HT1080 (cell line): ENCODE results near the gene NBPF4. TPM values are rescaled to one million over a fixed set of nuclear protein-coding genes. Genes with fewer than 3 reads are reported as not detected.
"Not testable (repeated sequence)": the region's sequence is repeated elsewhere in the genome, so short reads cannot be mapped to it uniquely, and the experiment has no call there.

Experiments
- DNase-seq: peaks from one replicate; pipeline ENCODE4 v3.0.0-alpha.2; 2015; ENCODE audit warnings: low read depth
- polyA plus RNA-seq, 2 experiments: library from polyadenylated mRNA; depleted of rRNA; stranded (reverse); fragments of >200 nt; gene quantifications; 2 replicates each; pipeline ENCODE4 v1.2.3, GENCODE V29; 2015
- total RNA-seq: library from RNA; depleted of rRNA; stranded (reverse); fragments of >200 nt; shearing (Covaris generic); gene quantifications from 2 replicates; pipeline ENCODE4 v1.2.3, GENCODE V29; 2014; rRNA removed

The NBPF4 gene, protein sequence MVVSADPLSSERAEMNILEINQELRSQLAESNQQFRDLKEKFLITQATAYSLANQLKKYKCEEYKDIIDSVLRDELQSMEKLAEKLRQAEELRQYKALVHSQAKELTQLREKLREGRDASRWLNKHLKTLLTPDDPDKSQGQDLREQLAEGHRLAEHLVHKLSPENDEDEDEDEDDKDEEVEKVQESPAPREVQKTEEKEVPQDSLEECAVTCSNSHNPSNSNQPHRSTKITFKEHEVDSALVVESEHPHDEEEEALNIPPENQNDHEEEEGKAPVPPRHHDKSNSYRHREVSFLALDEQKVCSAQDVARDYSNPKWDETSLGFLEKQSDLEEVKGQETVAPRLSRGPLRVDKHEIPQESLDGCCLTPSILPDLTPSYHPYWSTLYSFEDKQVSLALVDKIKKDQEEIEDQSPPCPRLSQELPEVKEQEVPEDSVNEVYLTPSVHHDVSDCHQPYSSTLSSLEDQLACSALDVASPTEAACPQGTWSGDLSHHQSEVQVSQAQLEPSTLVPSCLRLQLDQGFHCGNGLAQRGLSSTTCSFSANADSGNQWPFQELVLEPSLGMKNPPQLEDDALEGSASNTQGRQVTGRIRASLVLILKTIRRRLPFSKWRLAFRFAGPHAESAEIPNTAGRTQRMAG
- total RNA-seq, result not detected in 2 replicates
- not detected in 2 replicates for polyA plus RNA-seq (2015; cell fraction: cytosol; rRNA removed)
- polyA plus RNA-seq (2015; cell fraction: nucleus; rRNA removed), result not detected in 2 replicates

DNA sequence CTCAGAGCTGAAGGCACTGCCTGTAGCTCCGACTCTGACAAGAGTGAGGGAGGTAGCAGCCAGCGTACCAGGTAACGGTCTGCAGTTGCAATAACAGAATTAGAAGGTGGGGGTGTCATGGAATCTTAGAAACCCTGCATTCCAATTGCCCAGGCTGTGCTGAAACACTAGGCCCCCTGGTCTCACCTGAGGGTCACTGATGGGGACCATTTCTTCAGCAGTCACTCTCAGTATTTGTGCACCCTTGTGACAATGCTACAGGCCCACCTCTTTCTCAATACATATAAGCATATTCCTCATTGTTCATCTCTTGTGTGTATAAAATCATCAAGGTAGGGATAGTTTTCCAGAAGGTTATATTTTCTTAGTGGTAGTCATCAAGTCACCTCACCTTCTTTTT is at the start of gene NBPF4:
TSS of gene NBPF4 (minus strand) at position 101 of the 400 bp plus-strand sequence. CDS start 315 bp downstream, outside the sequence.
- DNase-seq, result not testable (repeated sequence)

DNA sequence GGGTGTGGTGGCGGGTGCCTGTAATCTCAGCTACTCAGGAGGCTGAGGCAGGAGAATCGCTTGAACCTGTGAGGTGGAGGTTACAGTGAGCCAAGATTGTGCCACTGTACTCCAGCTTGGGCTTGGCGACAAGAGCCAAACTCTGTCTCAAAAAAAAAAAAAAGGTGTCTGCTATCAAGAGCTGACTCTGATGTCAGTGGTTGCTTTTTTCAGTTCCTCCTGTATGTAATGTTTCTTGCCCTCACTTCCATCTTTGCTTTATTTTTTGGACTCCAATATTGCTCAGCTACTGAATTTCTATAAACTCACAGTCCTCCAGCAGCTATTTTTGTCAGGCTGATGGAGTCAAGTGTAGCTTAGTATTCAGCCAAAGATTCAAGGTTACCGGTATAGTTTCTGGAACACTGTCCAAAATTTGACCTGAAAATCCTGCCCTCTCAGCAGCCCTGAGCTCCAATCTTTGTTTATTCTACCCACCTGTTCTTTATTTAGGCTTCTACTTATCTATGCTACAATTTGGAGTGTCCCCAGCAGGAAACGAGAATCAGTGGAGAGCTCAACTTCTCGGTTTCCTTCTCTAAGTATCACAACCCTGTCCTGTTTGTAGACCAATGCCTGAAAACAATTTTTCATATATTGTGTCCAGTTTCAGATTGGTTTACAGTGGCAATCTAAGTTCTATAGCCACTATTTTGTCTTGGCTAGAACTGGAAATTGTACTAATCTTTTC is 38.8 kb upstream of the NBPF4 start:
- DNase-seq, result not testable (repeated sequence)

DNA sequence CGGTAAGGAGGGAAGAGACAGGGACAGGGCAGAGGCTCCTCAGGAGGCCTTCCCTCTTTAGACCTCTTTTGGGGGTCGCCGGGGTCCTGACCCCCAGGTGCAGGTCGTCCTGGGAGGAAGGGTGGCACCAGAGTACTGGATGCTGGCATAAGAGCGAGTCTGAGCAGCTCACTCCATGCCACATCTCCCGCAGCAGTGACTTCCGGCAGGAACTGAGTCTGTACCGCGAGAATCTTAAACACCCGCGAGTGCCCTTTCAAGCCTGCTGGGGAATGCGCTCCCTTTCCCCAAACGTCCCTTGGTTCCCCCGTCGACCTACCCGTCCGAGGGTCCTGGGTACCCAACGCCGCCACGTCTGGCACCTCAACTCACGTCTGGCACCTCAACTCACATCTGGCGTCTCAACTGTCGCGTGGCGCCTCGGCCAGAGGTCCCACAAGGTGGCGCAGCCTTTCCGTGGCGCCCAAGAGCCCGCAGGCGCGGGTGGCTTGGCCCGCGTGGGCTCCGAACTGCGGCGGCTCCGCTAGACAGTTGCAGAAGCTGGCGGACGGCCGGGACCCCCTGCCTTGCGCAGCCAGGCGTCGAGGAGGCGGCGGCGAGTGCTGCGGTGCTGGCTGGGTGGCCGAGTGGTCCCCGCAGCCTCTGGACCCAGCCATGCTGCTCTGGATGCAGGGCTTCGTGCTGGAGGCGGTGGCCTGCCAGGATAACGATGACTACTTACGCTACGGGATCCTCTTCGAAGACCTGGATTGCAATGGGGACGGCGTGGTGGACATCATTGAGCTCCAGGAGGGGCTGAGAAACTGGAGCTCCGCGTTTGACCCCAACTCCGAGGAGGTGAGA is 28.8 kb upstream of the NBPF4 start:
- DNase-seq, result not testable (repeated sequence)

DNA sequence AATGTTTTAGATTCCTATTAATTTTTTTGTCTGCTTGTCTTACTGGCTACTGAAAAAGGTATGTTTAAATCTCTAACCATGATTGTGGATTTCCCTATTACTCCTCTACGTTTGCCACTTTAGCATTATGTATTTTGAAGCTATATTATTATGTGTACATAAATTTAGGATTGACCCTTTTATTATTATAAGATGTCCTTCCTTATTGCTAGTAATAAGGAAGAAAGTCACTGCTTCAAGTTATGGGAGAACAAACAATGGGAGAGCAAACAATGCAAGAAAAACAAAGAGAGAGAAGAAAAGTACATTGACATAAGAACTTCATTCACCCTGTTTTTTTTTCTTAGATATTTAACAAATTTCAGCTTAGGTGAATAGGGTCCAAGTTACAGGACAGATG is 23.2 kb upstream of the NBPF4 start:
- DNase-seq, result not testable (repeated sequence)

DNA sequence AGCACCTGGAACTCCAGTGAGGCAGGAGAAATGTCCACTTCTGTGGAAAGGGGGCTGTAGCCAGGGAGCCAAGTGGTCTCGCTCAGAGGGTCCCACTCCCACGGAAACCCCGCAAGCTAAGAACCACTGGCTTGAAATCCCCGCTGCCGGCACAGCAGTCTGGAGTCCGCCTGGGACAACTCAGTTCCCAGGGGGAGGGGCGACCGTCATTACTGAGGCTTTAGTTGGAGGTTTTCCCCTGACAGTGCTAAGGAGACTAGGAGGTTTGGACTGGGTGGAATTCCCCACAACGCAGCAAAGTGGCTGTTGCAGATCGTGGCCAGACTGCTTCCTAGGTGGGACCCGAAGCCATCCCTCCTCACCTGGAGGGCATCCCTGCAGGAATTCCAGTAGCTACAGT is 18.1 kb upstream of the NBPF4 start:
- DNase-seq, result not testable (repeated sequence)

DNA sequence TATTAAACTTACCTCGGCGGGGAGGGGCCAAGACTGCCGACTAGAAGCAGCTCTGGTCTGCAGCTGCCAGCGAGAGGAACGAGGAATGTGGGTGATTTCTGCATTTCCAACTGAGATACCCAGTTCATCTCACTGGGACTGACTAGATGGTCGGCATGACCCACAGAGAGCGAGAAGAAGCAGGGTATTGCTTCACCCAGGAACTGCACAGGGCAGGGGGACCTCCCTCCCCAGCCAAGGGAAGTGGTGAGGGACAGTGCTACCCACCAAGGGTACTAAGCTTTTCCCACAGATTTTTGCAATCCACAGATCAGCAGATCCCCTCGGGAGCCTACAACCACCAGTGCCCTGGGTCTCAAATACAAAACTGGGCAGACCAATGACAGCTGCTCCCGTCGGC is 17.6 kb upstream of the NBPF4 start:
- not testable (repeated sequence) for DNase-seq

DNA sequence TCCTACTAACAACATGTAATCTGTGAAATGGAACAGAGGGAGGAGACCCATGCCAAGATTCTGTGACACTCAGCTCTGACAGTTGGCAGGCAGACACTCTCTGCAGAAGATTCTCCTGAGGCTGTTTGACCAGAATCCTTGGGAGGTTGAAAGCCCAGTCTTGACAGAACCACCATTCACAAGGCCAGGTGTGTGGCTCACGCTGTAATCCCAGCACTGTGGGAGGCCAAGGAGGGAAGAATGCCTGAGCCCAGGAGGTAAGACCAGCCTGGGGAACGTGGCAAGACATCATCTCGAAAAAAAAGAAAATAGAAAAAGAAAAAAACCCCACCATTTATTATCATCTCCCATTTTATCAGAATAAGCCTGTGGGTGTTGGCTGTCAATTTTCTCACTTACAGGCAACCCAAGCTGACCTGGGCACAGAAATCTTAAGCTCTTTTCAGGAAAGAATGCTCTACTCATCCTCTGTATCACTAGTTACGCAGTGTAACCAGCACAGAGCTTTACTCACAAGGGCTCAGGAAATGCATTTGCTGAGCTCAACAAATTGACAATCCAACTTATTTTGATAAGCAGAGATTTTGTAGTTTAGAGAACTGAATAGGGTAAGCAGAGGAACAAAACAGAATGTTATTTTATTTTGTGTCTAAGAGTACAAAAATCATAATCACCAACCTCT is 16.8 kb upstream of the NBPF4 start:
- not testable (repeated sequence) for DNase-seq

DNA sequence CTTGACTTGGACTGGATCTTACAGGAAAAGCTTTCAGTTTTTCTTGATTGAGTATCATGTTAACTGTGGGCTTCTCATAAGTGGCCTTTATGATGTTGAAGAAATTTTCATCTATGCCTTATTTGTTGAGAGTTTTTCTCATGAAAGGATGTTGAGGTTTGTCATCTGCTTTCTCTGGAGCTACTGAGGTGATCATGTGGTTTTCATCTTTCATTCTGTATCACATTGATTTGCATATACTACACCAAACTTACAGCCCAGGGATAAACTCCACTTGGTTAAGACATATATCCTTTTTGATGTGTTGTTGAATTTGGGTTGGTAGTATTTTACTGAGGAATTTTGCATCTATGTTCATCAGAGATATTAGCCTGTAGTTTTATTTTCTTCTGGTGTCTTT is 11.6 kb upstream of the NBPF4 start:
- DNase-seq, result not testable (repeated sequence)

DNA sequence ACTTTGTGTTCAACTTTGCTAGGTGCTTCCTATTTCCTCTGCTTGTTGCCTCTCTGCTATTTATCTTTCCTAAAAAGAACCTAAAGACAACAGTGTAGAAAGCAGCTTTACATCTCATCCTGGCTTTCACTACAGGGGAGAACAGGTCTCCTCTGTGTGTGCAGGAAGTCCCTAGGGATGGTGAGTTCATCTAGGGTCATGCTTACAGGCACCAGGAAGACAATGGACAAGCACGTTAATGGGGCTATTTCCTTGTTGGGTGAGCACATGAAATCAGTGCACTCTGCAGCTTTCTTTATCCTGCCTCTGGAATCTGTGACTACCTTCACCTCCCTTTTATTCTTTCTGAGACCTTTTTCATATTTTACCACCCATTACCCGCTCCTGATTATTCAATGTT is 4.5 kb downstream of the NBPF4 start:
- DNase-seq, result not testable (repeated sequence)

DNA sequence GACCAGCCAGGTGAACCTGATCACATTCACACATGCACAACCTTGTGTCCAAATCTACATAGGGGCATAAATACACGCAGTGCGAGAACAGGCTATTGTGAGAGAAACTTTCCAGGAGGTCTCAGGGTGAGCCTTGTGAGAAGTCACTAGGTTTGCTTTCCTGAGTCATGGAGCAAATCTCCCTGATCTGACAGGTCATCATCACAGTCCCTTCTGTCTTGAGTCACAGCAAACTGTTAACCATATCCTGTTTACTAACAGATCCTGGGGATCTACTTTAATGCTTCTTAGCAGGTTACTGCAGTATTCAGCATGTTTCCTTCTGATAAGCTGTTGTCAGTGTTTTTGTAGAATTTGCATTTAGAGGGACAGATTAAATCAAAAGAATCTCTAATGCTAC is 8.6 kb downstream of the NBPF4 start:
- not testable (repeated sequence) for DNase-seq

DNA sequence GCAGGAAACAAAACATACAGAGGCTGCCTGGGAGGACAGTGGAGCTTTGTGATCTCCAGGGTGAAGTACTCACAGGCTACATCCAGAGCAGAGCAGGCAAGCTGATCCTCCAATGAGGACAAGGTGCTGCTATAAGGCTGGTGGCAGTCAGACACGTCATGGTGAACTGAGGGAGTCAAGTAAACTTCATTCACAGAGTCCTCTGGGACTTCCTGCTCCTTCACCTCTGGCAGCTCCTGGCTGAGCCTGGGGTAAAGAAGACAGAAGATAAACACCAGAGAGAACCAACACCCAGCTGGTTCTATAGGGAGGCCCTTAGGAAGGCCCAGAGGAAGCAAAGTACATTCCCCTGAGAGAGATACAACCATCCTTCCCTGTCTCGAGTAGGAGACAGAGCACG is 11.7 kb downstream of the NBPF4 start:
- not testable (repeated sequence) for DNase-seq

DNA sequence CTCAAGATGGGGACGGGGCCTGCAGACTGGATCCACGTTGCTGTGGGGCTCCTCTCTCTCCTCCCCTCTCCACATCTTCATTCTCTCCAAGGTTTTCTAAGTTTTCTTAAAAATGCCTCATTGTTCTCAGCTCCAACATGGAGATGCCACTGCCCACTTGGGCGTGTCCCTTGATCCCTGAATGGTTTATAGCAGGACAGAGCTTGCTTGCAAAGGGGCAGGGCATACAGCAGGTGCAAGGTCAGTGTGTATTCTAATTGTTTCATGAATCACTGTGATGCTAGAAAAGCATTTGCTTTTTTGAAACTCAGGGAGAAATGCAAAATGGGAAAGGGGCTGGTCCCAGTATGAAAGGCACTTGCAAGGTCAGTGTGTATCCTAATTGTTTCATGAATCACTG is 13.9 kb downstream of the NBPF4 start:
- DNase-seq, result not testable (repeated sequence)

DNA sequence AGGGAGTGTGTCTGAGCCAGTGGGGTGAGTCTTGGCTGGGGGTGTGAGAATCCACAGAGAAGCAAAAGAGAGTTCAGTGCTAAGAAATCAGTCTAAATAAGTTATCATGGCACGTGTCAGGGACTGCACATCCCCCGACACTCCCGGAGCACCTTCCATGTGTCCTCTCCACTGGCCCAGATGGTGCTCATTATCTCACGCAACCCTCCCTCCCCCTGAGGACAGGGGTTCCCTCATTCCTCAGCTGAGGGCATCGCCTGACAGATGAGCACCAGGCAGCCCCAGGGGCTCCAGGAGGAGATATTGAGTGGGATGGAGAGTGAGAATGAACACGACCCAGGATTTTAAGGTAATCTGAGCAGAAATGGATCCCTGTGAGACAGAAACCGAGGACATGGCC is 16.1 kb downstream of the NBPF4 start:
- not testable (repeated sequence) for DNase-seq

DNA sequence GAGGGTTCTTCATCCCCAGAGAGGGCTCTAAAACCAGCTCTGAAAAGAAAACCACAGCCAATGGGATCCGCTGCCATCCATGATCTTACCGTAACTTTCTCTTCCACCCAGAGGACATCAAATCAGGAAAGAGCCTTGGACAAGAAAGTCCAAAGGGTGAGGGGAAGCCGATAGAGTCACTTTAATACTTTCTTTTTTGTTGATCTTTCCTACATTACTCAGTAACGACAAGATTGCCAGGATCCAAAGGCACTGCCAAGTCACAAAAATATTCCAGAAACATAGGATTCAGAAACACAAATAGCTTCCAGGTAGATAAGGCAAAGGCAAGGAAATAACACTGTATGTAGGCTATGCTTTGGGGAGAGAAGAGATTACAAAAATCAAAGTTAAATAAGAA is 17.0 kb downstream of the NBPF4 start:
- not testable (repeated sequence) for DNase-seq

DNA sequence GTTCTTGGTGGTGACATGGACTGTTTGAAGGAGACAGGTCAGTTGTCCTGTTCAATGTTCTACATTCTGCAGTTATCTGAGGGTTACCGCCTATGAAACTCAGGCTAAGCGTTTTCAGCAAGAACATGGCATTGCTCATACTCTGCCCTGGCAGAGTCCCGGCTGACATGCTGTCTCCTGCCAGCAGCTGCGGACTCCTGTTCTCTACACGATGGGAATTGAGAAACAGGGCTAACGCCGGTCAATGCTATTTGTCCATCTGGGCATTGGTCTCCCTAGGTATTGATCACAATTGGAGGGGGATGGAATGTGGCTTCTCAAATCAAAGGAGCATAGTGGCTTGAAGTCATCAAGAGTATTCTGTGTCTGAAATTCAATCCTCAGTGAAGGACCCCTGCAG is 20.6 kb downstream of the NBPF4 start:
- DNase-seq, result not testable (repeated sequence)

DNA sequence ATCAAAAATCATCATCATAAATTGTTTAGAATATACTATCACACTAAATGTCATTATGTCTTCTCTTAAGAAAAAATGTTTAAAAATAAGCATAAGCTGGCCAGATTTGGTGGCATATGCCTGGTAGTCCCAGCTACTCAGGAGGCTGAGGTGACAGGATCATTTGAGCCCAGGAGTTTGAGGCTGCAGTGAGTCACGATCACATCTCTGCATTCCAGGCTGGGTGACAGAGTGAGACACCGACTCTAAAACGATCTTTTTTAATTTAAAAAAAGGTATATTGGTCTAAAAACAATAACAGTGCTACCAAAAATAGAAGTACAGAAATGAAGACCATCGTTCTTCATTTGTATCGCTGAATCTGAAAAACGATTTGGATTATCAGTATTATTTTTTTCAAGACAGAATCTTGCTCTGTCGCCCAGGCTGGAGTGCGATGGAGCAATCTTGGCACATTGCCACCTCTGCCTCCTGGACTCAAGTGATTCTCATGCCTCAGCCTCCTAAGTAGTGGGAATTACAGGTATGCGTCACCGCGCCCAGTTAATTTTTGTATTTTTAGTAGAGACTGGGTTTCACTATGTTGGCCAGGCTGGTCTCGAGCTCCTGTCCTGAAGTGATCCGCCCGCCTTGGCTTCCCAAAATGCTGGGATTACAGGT is 26.2 kb downstream of the NBPF4 start:
- DNase-seq, result not testable (repeated sequence)

DNA sequence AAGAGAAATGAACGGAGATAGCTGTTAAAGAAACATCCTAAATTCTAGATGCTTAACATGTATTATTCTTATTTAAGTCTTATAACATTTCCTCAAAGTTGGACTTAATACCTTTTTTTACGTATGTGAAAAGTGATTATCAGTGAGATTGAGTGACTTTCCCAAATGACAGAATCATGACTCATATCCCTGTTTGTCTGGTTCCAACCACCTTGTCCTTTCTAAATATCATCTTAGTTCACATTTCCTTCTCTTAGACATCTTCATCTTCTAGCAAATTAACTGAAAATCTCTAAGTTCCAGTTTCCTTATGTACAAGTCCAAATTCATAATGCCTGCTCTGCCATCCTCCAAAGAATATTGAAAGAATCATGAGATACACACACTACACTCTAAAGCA is 26.9 kb downstream of the NBPF4 start:
- peak; percentile 55 for DNase-seq

DNA sequence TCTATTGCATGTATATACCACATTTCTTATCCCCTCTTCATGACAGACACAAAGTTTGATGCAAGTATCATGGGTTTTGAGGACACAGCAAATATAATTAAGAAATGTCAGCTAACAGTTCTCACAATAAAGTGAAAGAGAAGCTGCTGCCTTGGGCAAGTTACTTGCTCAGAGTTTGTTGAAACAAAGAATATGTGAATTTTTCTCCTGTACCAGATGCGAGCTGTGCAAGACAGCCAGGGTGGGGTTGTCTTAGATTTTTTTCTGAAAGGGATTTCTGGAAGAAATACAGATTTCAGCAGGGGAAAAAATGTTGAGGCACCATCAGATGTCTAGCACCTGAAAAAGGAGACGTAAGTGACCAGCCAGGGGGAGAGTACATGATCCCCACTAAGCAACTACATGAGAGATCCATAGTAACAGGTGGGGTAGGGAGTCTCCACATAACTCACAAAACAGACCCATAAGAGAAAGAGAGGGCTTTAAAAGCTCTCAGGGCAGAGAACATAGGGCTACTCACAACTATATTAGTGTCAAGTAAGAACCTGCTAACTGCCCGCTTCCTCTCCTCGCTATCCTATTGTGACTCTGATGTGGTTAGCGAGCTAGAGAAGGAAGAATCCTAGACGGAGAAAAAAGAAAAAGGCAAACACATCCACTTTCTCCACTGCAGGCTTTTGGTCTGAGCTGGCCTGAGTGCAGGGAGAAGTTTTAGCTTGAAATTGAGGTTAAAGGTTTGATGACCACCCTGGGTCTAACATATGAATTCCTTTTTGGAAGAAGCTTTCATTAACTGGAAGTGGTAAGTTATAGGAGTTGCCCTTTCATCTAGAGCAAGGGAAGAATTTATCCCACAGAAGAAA is 27.6 kb downstream of the NBPF4 start:
- DNase-seq, result not testable (repeated sequence)
